NCI-H526 (cell line): ENCODE measurements around the gene ZNF326.
"Not testable (repeated sequence)": the region's sequence is repeated elsewhere in the genome, so short reads cannot be mapped to it uniquely, and the experiment has no call there.

Source experiments
- DNase-seq, 2 experiments: peaks; one replicate each; lab custom pipeline; 2025; lab: John Stamatoyannopoulos, UW

Gene ZNF326

GRCh38 chr1:89965193-89965768 is 29.6 kb upstream of the ZNF326 start:
- no peak for DNase-seq

GRCh38 chr1:89966656-89967055 is 28.3 kb upstream of the ZNF326 start:
- no peak for DNase-seq

DNA sequence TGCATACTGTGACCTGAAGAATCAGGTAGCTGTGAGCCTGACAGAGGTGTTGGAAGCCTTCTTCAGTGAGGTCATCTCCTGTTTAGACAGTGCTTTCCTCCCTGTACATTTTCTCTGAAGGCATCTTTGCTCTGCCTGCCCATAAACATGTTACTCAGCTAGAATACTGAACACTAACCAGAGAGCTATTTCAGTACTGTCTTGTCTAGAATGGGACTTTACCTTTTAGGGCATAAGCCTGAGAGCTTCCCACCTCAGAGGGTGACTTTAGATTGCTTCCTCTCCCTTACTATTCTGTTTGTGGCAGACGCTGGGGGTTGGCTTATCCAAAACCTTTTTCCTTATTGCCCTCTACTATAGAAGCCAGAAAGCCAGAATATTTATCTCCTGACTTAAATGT is 23.3 kb upstream of the ZNF326 start:
- DNase-seq: no peak

GRCh38 chr1:89972024-89972423 is 22.9 kb upstream of the ZNF326 start:
- no peak for DNase-seq

DNA sequence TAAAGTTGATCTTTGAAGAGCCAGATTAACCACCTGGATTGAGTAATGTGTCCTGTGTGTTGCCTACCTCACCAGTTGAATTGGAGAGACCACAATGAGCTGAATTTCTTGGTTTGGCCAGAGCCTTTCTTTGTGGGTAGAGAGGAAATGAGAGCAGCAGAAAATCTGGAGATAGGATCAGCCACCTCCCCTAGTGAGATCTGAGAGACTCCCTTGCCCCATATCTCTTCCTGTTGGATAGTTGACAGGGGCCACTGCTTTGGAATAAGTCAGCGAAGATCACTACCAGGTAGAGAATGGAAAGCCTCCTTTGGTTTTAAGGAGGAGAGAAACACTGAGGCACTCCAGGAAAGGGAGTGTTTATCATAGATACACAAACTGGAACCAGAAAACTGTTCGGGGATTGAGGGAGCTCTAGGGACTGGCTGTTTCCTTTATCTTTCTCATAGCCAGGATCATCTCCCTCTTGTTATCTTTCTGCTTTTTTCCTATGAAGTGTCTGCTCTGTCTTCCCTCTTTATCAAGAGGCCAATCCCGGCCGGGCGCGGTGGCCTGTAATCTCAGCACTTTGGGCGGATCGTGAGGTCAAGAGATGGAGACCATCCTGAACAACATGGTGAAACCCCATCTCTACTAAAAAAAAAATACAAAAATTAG is 21.3 kb upstream of the ZNF326 start:
- DNase-seq: no peak

DNA sequence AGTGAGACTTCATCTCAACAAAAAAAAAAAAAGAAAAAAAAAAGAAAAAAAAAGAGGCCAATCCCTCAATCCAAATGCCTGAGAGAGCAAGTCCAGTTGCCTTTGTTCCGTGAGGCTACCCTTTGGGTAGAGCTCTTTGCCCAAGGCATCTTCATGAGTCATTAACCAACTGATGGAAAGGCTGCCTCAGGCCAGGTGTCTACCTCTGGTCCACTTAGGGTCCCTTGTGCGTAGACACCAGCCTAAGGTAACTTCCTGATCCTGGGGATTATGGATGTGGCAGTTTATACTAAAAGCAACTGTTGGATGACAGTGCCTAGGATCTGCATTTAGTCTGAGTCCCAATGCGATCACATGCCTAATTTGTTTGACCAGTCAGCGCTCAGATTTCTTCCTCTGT is 20.7 kb upstream of the ZNF326 start:
- DNase-seq: no peak

DNA sequence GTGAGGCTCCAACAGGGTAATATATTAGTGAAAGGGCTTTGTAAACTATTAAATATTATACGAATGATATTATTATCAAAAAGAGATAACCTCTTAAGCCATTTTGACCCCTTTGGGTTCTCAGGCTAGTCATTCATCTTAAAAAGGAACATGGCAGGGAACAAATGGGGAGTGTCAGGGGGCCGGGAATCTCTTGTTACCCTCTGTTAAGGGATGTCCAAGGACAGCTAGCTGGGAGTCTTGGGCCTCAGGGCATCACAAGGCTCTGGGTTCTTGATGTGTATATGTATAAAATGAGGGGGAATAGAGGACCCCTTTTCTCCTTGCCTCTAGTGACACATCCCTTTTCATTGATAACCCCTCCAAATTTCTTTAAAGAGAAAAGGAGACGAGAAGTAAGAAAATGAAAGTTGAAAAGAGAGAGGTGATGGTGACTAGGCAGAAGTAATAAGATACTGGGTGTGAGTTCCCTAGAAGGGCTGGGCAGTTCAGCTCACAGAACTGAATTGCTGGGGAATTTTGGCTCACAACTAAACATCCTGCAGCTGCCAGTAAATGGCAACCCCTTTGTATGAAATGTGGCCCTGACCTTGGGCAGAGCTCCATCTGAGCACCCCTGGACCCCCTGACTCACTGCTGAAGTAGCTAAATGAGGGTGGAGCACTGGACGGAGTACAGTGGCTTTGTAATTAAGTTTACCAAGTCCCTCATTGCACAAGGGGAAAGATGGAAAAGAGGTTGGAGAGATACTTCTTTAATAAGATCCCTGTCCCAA is 20.0 kb upstream of the ZNF326 start:
- no peak for DNase-seq

- no peak for DNase-seq
Observed at GRCh38 chr1:89975540-89976125, 19.3 kb upstream of the ZNF326 start.

DNA sequence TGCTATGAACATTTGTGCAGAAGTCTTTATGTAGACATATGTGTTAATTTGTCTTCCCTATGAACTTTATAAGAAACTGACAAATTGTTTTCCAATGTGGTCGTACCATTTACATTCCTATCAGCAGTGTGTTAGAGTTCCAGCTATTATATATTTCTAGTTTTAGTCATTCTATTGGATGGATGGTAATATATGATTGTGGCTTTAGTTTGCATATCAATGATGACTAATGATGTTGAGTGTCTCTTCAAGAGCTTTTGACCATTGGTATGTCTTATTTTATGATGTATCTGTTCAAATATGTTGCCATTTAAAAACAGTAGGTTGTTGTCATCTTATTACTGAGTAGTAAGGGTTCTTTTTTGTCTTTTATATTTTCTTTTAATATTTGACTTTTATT is 16.2 kb upstream of the ZNF326 start:
- DNase-seq: no peak

- peak in 1 of 2 experiments; percentile 43 for DNase-seq
Observed at GRCh38 chr1:89980605-89981004, 14.3 kb upstream of the ZNF326 start.

- DNase-seq: not testable (repeated sequence)
Observed at GRCh38 chr1:89982846-89983245, 12.1 kb upstream of the ZNF326 start.

DNA sequence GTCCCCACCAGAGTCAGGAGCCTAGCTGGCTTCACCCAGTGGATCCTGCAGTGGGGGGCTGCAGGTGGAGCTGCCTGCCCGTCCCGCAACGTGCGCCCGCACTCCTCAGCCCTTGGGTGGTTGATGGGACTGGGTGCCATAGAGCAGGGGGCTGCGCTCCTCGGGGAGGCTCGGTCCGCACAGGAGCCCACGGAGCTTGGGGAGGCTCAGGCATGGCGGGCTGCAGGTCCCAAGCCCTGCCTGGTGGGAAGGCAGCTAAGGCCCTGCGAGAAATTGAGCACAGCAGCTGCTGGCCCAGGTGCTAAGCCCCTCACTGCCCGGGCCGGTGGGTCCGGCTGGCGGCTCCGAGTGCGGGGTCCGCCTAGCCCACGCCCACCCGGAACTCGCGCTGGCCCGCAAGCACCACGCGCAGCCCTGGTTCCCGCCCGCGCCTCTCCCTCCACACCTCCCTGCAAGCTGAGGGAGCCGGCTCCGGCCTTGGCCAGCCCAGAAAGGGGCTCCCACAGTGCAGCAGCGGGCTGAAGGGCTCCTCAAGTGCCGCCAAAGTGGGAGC is 10.3 kb upstream of the ZNF326 start:
- DNase-seq: not testable (repeated sequence)

GRCh38 chr1:89986020-89986419 is 8.9 kb upstream of the ZNF326 start:
- no peak for DNase-seq

DNA sequence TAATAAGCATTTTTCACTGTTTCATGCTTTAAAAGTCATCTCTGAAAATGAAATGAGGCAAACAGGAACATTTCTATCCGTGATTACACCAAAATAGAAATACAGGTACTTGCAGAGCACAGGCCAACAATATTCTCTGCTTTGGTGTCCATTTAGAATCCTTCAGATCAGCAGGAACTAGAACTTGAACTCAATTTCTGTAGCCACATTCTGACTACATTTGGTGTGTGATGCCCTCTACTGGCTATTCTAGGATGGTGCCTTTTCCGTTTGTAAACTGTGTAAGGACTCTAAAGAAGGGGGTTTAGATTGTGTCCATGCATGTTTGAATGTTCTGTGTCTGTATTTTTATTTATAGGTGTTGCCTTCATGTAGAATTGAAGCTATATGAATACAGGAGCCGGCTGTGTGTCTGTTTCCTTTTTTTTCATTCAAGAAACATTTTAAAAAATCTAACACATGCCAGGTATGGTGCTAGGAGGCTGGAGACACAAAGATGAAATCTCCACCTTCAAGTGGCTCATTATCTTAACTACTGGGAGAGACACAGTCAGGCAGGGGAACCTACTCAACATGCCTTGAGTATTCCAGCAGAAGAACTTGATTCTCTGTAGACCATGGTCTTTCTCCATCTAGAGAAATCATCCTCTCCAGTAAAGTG is 7.6 kb upstream of the ZNF326 start:
- DNase-seq: peak; percentile 49 to 83

GRCh38 chr1:89989099-89989498 is 5.8 kb upstream of the ZNF326 start:
- no peak for DNase-seq

GRCh38 chr1:89989799-89990198 is 5.1 kb upstream of the ZNF326 start:
- no peak for DNase-seq

DNA sequence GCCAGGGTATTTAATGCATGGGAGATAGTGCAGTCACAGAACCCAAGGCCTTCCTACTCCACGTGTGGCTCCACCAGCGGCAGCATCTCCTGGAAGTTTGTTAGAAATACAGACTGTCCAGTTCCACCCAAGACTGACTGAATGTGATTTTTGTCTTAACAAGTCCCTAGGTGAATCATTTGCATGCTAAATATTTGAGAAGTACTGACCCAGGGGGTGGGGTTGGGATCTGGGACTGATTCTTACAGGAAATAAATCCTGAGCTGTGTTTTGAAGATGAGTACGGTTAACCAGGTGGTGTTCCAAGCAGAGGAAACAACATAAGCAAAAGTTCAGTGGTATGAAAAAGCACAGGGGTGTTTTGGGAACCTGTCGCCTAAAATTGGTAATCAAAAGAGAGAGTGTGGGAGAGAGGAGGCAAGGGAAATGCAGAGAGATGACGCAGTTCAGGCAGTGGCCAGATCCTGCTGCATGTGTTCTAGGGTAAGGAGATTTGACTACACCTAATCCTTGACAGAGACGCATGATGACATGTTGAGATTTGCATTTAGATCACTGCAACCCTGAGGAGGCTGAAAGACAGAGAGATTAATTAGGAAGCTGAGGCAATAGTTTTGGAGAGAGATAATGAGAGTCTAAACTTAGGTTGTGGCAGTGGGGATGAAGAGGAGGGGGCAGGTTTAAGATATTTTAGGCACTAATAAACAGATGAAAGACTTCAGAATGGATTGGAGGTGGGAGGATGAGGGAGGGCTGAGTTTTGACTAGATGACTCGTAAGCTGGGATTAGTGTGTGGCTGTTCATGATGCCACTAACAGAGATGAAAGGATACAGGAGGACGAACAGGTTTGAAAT is 3.7 kb upstream of the ZNF326 start:
- peak; percentile 38 to 61 for DNase-seq

- no peak for DNase-seq
Observed at GRCh38 chr1:89993541-89993940, 1.4 kb upstream of the ZNF326 start.

GRCh38 chr1:89994231-89994804 is 592 bp upstream of the ZNF326 start:
- DNase-seq: no peak

DNA sequence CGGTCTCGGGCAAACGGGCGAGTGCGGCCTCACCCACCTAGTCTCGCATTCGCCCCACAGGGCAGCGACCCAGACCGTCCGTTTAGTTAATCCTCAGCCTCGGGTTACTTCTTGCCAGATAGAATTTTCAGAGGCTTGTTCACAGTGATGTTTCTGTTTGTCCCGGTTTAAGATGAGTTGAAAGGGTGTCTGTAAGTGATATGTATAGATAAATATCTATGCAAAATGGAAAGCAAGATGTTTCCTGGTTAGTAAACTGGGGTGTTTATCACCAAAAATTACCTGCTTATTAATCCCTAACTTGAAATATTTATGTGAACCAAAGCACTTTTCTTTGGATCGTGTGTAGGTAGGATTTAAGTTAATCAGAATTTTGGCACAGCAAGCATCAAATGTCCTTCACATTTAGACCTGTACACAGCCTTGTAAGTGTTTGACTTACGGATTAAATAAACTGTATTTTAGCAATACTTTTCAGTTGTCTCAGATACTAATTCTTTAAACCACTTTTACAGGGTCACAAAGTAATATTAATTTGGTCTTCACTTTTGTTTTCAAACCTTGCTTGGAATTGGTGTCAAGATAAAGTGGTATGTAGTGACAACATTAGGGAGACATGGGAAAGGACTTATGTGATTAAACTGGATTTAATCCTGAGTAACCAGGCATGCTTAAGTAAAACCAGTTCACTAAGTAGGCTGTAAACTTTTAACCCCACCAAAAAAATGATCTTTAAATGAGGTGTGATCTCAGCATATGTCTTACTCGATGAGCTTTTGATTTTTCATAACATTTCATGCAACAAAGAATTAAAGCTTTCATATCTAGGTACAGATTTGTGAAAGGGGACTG is 914 bp downstream of the ZNF326 start:
- peak in 1 of 2 experiments; percentile 32 for DNase-seq
